K562 (cell line): ENCODE results near the gene C16orf74. TPM values are rescaled to one million over a fixed set of nuclear protein-coding genes. Genes with fewer than 3 reads are reported as not detected.

Source experiments
- ATAC-seq: fragments of 200-7000 bp; cut with Tn5 transposase; 3 replicates; pipeline ENCODE4 v1.9.1; 2020; ENCODE audit warnings: moderate library complexity
- BruUV-seq: library from RNA; stranded (reverse); fragments of 400-500 nt; replicated peaks from 2 replicates; lab custom pipeline; 2021; lab: Mats Ljungman, UMichigan
- CTCF ChIA-PET: fragments of 300-600 bp; formaldehyde crosslinking; extraction: SDS; loops from one replicate; lab custom pipeline; 2021; ENCODE audit warnings: low intra/inter-chr PET ratio; lab: Yijun Ruan, JAX
- POLR2A ChIA-PET: fragments of 300-600, 350-650 bp; sonication (Branson Sonifier 250); formaldehyde crosslinking; extraction: SDS; loops from one replicate; lab custom pipeline; 2021; ENCODE audit warnings: antibody characterized with exemption, inconsistent platforms; lab: Yijun Ruan, JAX
- DNase-seq, 4 experiments: peaks; one replicate each; pipeline versions ENCODE4 v3.0.0 to v3.0.0-alpha.2; 2011 to 2018; ENCODE audit warnings: low spot score in 3 of 4, mixed read lengths in 3 of 4; ENCODE audit errors: extremely low read depth in 1 of 4
- FAIRE-seq: peaks from 2 replicates; lab custom pipeline; 2011; peaks lifted over from hg19 to GRCh38; lab: Jason Lieb, UNC
- H2AFZ ChIP-seq: 2 replicates; pipeline ENCODE4 v1.6.0; 2011; ENCODE audit warnings: low read depth, low read length, control low read depth, inconsistent platforms
- H3K27ac ChIP-seq: fragments of 200-600 bp; 3 replicates; pipeline ENCODE4 v1.8.0; 2011; ENCODE audit warnings: low read depth, mild to moderate bottlenecking, control low read depth, inconsistent platforms, low read length, moderate library complexity, mixed read lengths; ENCODE audit errors: extremely low read depth
- H3K27me3 ChIP-seq, 2 experiments: fragments of 300-600 bp in 1 of 2; 2 replicates in 1 of 2; 3 replicates in 1 of 2; pipeline versions ENCODE4 v1.6.0 to v1.8.0; 2011; ENCODE audit warnings: inconsistent platforms in 2 of 2, low read length in 2 of 2, mild to moderate bottlenecking in 1 of 2, mixed read lengths in 1 of 2, moderate library complexity in 1 of 2; ENCODE audit not compliant: control insufficient read depth in 2 of 2, insufficient read depth in 2 of 2
- H3K36me3 ChIP-seq: fragments of 300-600 bp; 3 replicates; pipeline ENCODE4 v1.8.0; 2011; ENCODE audit warnings: mild to moderate bottlenecking, low read length, inconsistent platforms; ENCODE audit not compliant: control insufficient read depth, insufficient read depth
- H3K4me1 ChIP-seq, 2 experiments: fragments of 200-600 bp in 1 of 2; replicated peaks in 1 of 2; 2 replicates in 1 of 2; 3 replicates in 1 of 2; pipeline versions ENCODE4 v1.5.1 to v1.8.0; 2011; ENCODE audit warnings: inconsistent platforms in 2 of 2, low read length in 2 of 2, mild to moderate bottlenecking in 1 of 2, mixed read lengths in 1 of 2, moderate library complexity in 1 of 2; ENCODE audit not compliant: control insufficient read depth in 2 of 2, insufficient read depth in 2 of 2
- H3K4me2 ChIP-seq: 2 replicates; pipeline ENCODE4 v1.6.1; 2011; ENCODE audit warnings: low read length, control low read depth, inconsistent platforms, mixed read lengths; ENCODE audit not compliant: insufficient read depth
- H3K4me3 ChIP-seq: fragments of 200-600 bp; sonication (generic), shearing (Covaris generic); 2 replicates; pipeline ENCODE4 v1.5.1; 2016; ENCODE audit warnings: control low read depth, inconsistent platforms
- H3K79me2 ChIP-seq: fragments of 200-600 bp; 3 replicates; pipeline ENCODE4 v1.8.0; 2011; ENCODE audit warnings: low read length, inconsistent platforms; ENCODE audit not compliant: control insufficient read depth, insufficient read depth
- H3K9ac ChIP-seq, 2 experiments: 2 replicates each; pipeline versions ENCODE4 v1.6.0 to v1.6.1; 2011; ENCODE audit warnings: low read depth in 2 of 2, low read length in 2 of 2, control low read depth in 1 of 2, inconsistent platforms in 1 of 2, mild to moderate bottlenecking in 1 of 2, mixed read lengths in 1 of 2; ENCODE audit not compliant: insufficient read depth in 1 of 2
- H3K9me1 ChIP-seq: one replicate; pipeline ENCODE4 v1.6.0; 2011; ENCODE audit warnings: inconsistent platforms, mild to moderate bottlenecking, low read length, moderate library complexity; ENCODE audit not compliant: control insufficient read depth, insufficient read depth
- H3K9me3 ChIP-seq: replicated peaks from 2 replicates; pipeline ENCODE4 v1.5.1; 2011; ENCODE audit warnings: low read depth, low read length, inconsistent platforms; ENCODE audit not compliant: control insufficient read depth, insufficient read depth
- H4K20me1 ChIP-seq: replicated peaks from 2 replicates; pipeline ENCODE4 v1.6.1; 2011; ENCODE audit warnings: low read length, inconsistent platforms, mixed read lengths; ENCODE audit not compliant: control insufficient read depth, insufficient read depth
- DNMT1 ChIP-seq: fragments of 450-650 bp; IDR thresholded peaks from 2 replicates; pipeline ENCODE4 v1.6.1; 2016; ENCODE audit warnings: antibody characterized with exemption, mild to moderate bottlenecking
- ELF1 ChIP-seq: fragments of 200-800 bp; sonication (Bioruptor generic); IDR thresholded peaks from 2 replicates; pipeline ENCODE4 v1.6.1; 2016; ENCODE audit warnings: missing genetic modification characterization, missing compliant biosample characterization
- GTF2B ChIP-seq: IDR thresholded peaks from 2 replicates; pipeline ENCODE4 v1.6.1; 2011; ENCODE audit not compliant: insufficient read length; ENCODE audit errors: extremely low read depth
- HCFC1 ChIP-seq: IDR thresholded peaks from 2 replicates; pipeline ENCODE4 v1.6.1; 2012; ENCODE audit warnings: low read depth, low read length, improper control_type of control experiment
- MAZ ChIP-seq, 2 experiments: fragments of 450-650 bp in 1 of 2; sonication (generic) in 1 of 2; formaldehyde crosslinking; IDR thresholded peaks in 1 of 2; conservative IDR thresholded peaks in 1 of 2; 2 replicates each; pipeline versions ENCODE4 v1.4.0 to v1.5.0; 2020; ENCODE audit warnings: mild to moderate bottlenecking in 1 of 2, missing genetic modification reagents in 1 of 2
- NELFE ChIP-seq: IDR thresholded peaks from 2 replicates; pipeline ENCODE4 v1.6.1; 2011; ENCODE audit warnings: mild to moderate bottlenecking; ENCODE audit not compliant: insufficient read depth, insufficient read length
- PATZ1 ChIP-seq: fragments of 250-450 bp; sonication (Bioruptor Pico); IDR thresholded peaks from 2 replicates; pipeline ENCODE4 v1.5.0; 2020; ENCODE audit warnings: mild to moderate bottlenecking, borderline replicate concordance
- TFAM ChIP-seq: fragments of 250-450 bp; sonication (Bioruptor Pico); conservative IDR thresholded peaks from 2 replicates; pipeline ENCODE4 v1.5.0; 2021; ENCODE audit warnings: mild to moderate bottlenecking, moderate library complexity
- TSHZ1 ChIP-seq: fragments of 250-450 bp; sonication (Bioruptor Pico); IDR thresholded peaks from 2 replicates; pipeline ENCODE4 v1.4.0; 2020; ENCODE audit warnings: mild to moderate bottlenecking, moderate library complexity
- ZBTB17 ChIP-seq: fragments of 450-650 bp; formaldehyde crosslinking; IDR thresholded peaks from 2 replicates; pipeline ENCODE4 v1.4.0; 2020; ENCODE audit warnings: mild to moderate bottlenecking
- ZBTB26 ChIP-seq: fragments of 450-650 bp; formaldehyde crosslinking; IDR thresholded peaks from 2 replicates; pipeline ENCODE4 v1.4.0; 2022; ENCODE audit warnings: missing genetic modification characterization
- ZC3H8 ChIP-seq: fragments of 450-650 bp; IDR thresholded peaks from 2 replicates; pipeline ENCODE4 v1.6.1; 2017
- ZKSCAN1 ChIP-seq: fragments of 150-350 bp; IDR thresholded peaks from 2 replicates; pipeline ENCODE4 v1.6.1; 2016; ENCODE audit warnings: low read depth, low read length
- ZNF589 ChIP-seq: fragments of 200-800 bp; sonication (Bioruptor generic); IDR thresholded peaks from 2 replicates; pipeline ENCODE4 v1.6.1; 2016; ENCODE audit warnings: low read depth, missing genetic modification characterization, missing compliant biosample characterization
- WGBS: fragments of 100-300 bp; shearing (Covaris generic); methylation state at CpG from one replicate; pipeline ENCODE4 v1.1.6; 2016; ENCODE audit warnings: low coverage, mixed read lengths; ENCODE audit not compliant: insufficient coverage; ENCODE audit errors: missing lambda C conversion rate; 5-methylcytosine and 5-hydroxymethylcytosine counted together
- in situ Hi-C: fragments of 300-500 bp; cut with MboI; formaldehyde crosslinking; loops from 4 replicates; pipeline ENCODE4 v1.15.0; 2018; ENCODE audit warnings: inconsistent platforms, mixed read lengths
- intact Hi-C: fragments of 100-400 bp; cut with micrococcal nuclease; formaldehyde crosslinking; loops from 2 replicates; pipeline ENCODE4 v1.14.2; 2022
- polyA plus RNA-seq, 8 experiments: library from polyadenylated mRNA; depleted of rRNA in 4 of 8; stranded (reverse) in 5 of 8; unstranded in 3 of 8; fragments of >200 nt; fragmentation: Nextera tagmentation in 2 of 8; fragmentation: Illumina TruSeq in 1 of 8; extraction: Ambion mirVana in 2 of 8; extraction: Trizol in 1 of 8; gene quantifications; 2 replicates each; pipeline versions ENCODE4 v1.2.1 to v1.2.3, GENCODE V29; 2011 to 2014; ENCODE audit warnings: inconsistent platforms in 1 of 8, missing spikeins in 1 of 8
- total RNA-seq, 7 experiments: library from RNA; depleted of rRNA in 6 of 7; stranded (reverse); fragments of >200 nt in 6 of 7; fragmentation: Illumina TruSeq in 2 of 7; extraction: Trizol in 2 of 7; gene quantifications; 2 replicates each; pipeline versions ENCODE4 v1.2.1 to v1.2.3, GENCODE V29; 2011 to 2021; ENCODE audit warnings: low replicate concordance in 1 of 7

The C16orf74 gene
- total and polyA plus RNA-seq, 9 of the 15 experiments (the other 6 are each of a cell fraction or from before 2014, with no cell fraction given) = not detected

DNA sequence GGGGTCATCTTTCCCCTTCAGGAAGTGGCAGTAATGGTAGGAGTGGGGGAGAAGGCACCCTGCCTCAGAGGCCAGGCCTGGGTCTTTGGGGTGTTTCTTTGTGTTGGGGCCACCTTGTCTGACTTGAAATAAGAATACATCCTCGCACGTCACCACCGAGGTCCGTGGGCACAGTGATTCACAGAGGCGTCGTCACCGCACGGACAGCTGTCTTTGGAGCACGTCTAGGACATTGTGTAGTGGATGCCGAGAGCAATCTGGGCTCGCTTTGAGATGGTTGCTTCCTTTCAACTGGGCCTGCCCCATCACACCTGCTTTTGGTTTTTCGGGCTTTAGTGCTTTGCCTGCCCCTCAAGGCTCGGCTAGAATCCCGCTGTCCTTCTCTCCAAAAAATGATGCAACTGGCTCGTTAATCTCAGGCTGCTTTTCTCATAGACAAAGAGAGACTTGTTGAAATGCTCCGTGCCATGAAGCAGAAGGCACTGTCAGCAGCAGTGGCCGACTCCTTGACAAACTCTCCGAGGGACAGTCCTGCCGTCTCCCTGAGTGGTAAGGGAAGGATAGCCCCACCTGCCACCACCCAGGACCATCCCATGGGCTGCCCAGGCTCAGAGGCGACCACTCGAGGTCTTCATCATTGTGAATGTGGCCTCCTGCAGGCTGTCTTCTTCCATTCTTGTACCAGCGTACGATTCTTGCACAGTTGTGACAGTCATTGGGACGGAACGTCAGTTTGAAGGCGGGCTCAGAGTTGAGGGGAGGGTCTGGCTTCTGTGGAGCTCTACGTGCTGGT, 86.1 kb downstream of the C16orf74 start:
- Histone ChIP-seq H3K4me1 (peaks cover 0 to 8% of the 10 kb centered on the region in 2 experiments; a peak in 1 of 5 replicates), H2AFZ (no peak overlapping the region), H3K9me1 (no peaks in the 10 kb centered on the region), H3K27ac (no peak overlapping the region), H3K79me2 (peaks cover 20% of the 10 kb centered on the region), H4K20me1 (peaks cover 27% of the 10 kb centered on the region), H3K27me3 (no peaks in the 10 kb centered on the region), H3K9ac (0 out of 4 replicates have a peak overlapping the region, but pooled peaks of 1 of the 2 experiments have one; percentile 20), H3K4me3 (no peak overlapping the region), H3K4me2 (no peak overlapping the region), H3K36me3 (peaks cover 99% of the 10 kb centered on the region), H3K9me3 (no peaks in the 10 kb centered on the region)
- ChIA-PET CTCF (no interaction called here), POLR2A (no interaction called here)
- BruUV-seq = no TSS peak
- 95% methylated on average over 24 of the region's 27 CpGs for WGBS
- DNase-seq (no peak), ATAC-seq (no peak), FAIRE-seq (peak; percentile 19)
- intact Hi-C loops (no loop called here), in situ Hi-C loops (no loop called here)
- TF ChIP-seq ZBTB17 = no peak
- no peak for TF ChIP-seq GTF2B
- TF ChIP-seq HCFC1 = no peak
- TF ChIP-seq PATZ1 = no peak
- no peak for TF ChIP-seq ELF1 (tag)
- TF ChIP-seq NELFE = no peak
- no peak for TF ChIP-seq ZBTB26 (CRISPR knock-in tag)
- no peak for TF ChIP-seq MAZ (CRISPR knock-in tag; conservative IDR thresholded peaks at IDR 0.05 in 1 of 2, IDR thresholded peaks at IDR 0.05 in 1 of 2)
- TF ChIP-seq DNMT1 = no peak
- no peak for TF ChIP-seq ZKSCAN1
- TF ChIP-seq ZNF589 (CRISPR knock-in tag) = no peak
- TF ChIP-seq TFAM (CRISPR knock-in tag) = no peak
- TF ChIP-seq TSHZ1 (CRISPR knock-in tag) = no peak
- TF ChIP-seq ZC3H8 = no peak
